Measurements from ENCODE around the gene ARFIP1. TPM values are rescaled to one million over a fixed set of nuclear protein-coding genes. Genes with fewer than 3 reads are reported as not detected.

Gene ARFIP1
- polyA plus RNA-seq, 1 donor from 2014 or later: 35.1 TPM

- Histone ChIP-seq H3K9ac (ENCODE audit: low read length) (no peak overlapping the region), H3K36me3 (ENCODE audit: insufficient read depth, low read length) (no peaks in the 10 kb centered on the region), H3K9me2 (ENCODE audit: insufficient read depth, low read length) (no peaks in the 10 kb centered on the region), H3K9me3 (ENCODE audit: low read length) (no peaks in the 10 kb centered on the region), H3K27ac (ENCODE audit: low read length) (no peak overlapping the region), H3K79me2 (replicated peaks; ENCODE audit: insufficient read depth, low read length) (peaks cover 67% of the 10 kb centered on the region), H2AFZ (ENCODE audit: low read depth, low read length) (no peak overlapping the region), H3F3A (ENCODE audit: insufficient read depth, low read length, poor library complexity, severe bottlenecking) (no peaks in the 10 kb centered on the region), H3K4me2 (ENCODE audit: low read length) (no peak overlapping the region), H4K20me1 (ENCODE audit: insufficient read depth) (no peaks in the 10 kb centered on the region), H3K4me3 (ENCODE audit: low read length) (no peak overlapping the region), H3K27me3 (ENCODE audit: insufficient read depth, low read depth, low read length) (no peaks in the 10 kb centered on the region)
- no peak for TF ChIP-seq TAF1 (IDR thresholded peaks at IDR 0.05; ENCODE audit: low read depth)
- no peak for TF ChIP-seq CTCF (IDR thresholded peaks at IDR 0.05; ENCODE audit: poor library complexity, severe bottlenecking)
These were observed 6.2 kb downstream of the ARFIP1 start for GRCh38 chr4:152785639-152786615.

GRCh38 chr4:152786627-152787026 lies 6.9 kb downstream of the ARFIP1 start:
- Histone ChIP-seq H2AFZ (ENCODE audit: low read depth, low read length) (no peak overlapping the region), H3K4me2 (ENCODE audit: low read length) (no peak overlapping the region), H3K9me2 (ENCODE audit: insufficient read depth, low read length) (no peaks in the 10 kb centered on the region), H3K9ac (ENCODE audit: low read length) (no peak overlapping the region), H3K36me3 (ENCODE audit: insufficient read depth, low read length) (no peaks in the 10 kb centered on the region), H4K20me1 (ENCODE audit: insufficient read depth) (no peaks in the 10 kb centered on the region), H3K4me3 (ENCODE audit: low read length) (no peak overlapping the region), H3K27ac (ENCODE audit: low read length) (no peak overlapping the region), H3K27me3 (ENCODE audit: insufficient read depth, low read depth, low read length) (no peaks in the 10 kb centered on the region), H3F3A (ENCODE audit: insufficient read depth, low read length, poor library complexity, severe bottlenecking) (no peaks in the 10 kb centered on the region), H3K9me3 (ENCODE audit: low read length) (no peaks in the 10 kb centered on the region), H3K79me2 (replicated peaks; ENCODE audit: insufficient read depth, low read length) (peaks cover 60% of the 10 kb centered on the region)
- TF ChIP-seq REST (IDR thresholded peaks at IDR 0.05; ENCODE audit: borderline replicate concordance): no peak
- TF ChIP-seq SMC3 (conservative IDR thresholded peaks at IDR 0.05; ENCODE audit: poor library complexity): no peak
- no peak for TF ChIP-seq EP300 (conservative IDR thresholded peaks at IDR 0.05; ENCODE audit: poor library complexity, severe bottlenecking)
- no peak for TF ChIP-seq POLR2AphosphoS5 (IDR thresholded peaks at IDR 0.05)
- no peak for TF ChIP-seq CTCF (IDR thresholded peaks at IDR 0.05; ENCODE audit: poor library complexity, severe bottlenecking)
- TF ChIP-seq RAD21 (conservative IDR thresholded peaks at IDR 0.05): no peak
- TF ChIP-seq MXI1 (conservative IDR thresholded peaks at IDR 0.05; ENCODE audit: poor library complexity, severe bottlenecking): no peak
- TF ChIP-seq EZH2 (IDR thresholded peaks at IDR 0.05; ENCODE audit: borderline replicate concordance, insufficient read depth, low read length, poor library complexity, severe bottlenecking): no peak
- no peak for TF ChIP-seq TAF1 (IDR thresholded peaks at IDR 0.05; ENCODE audit: low read depth)
